Subcutaneous abdominal adipose tissue (tissue), 5 donors: ENCODE results near the gene NBPF15.
A peak's percentile ranks its signal among the peaks of the same experiment; 100 is the strongest.
"Not testable (repeated sequence)": the region's sequence is repeated elsewhere in the genome, so short reads cannot be mapped to it uniquely, and the experiment has no call there.

Experiments
- H3K27ac ChIP-seq: one replicate; pipeline ENCODE4 v1.7.0; 2013; ENCODE audit warnings: low read depth, mild to moderate bottlenecking, inconsistent platforms, low read length, moderate library complexity
- H3K27me3 ChIP-seq, 5 donors: one replicate each; pipeline ENCODE4 v1.7.0; 2013; ENCODE audit warnings: low read length in 5 of 5, inconsistent platforms in 1 of 5; ENCODE audit not compliant: control insufficient read depth in 5 of 5, insufficient read depth in 4 of 5
- H3K36me3 ChIP-seq, 5 donors: one replicate each; pipeline ENCODE4 v1.7.0; 2013; ENCODE audit warnings: low read length in 5 of 5; ENCODE audit not compliant: control insufficient read depth in 5 of 5, insufficient read depth in 5 of 5
- H3K4me1 ChIP-seq, 5 donors: one replicate each; pipeline ENCODE4 v1.7.0; 2013; ENCODE audit warnings: low read length in 5 of 5, mild to moderate bottlenecking in 3 of 5, moderate library complexity in 1 of 5; ENCODE audit not compliant: control insufficient read depth in 5 of 5, insufficient read depth in 5 of 5
- H3K4me3 ChIP-seq, 5 donors: one replicate each; pipeline ENCODE4 v1.7.0; 2013; ENCODE audit warnings: low read length in 5 of 5, low read depth in 1 of 5
- H3K9ac ChIP-seq, 5 donors: one replicate each; pipeline ENCODE4 v1.7.0; 2013; ENCODE audit warnings: low read length in 5 of 5, mild to moderate bottlenecking in 4 of 5, moderate library complexity in 3 of 5
- H3K9me3 ChIP-seq, 5 donors: one replicate each; pipeline ENCODE4 v1.7.0; 2013; ENCODE audit warnings: low read length in 5 of 5; ENCODE audit not compliant: control insufficient read depth in 5 of 5
- donor health status: healthy.
- donor health status: healthy.
- donor health status: healthy.
- donor health status: healthy.
- donor health status: healthy.

NBPF15 gene

GRCh38 chr1:144442402-144442801 lies 19.1 kb downstream of the NBPF15 start:
- not testable (repeated sequence) for H3K36me3 ChIP-seq, H3K9me3 ChIP-seq, H3K27ac ChIP-seq, H3K4me1 ChIP-seq, H3K27me3 ChIP-seq, H3K9ac ChIP-seq, H3K4me3 ChIP-seq

GRCh38 chr1:144439737-144440136 lies 21.7 kb downstream of the NBPF15 start:
- H3K9me3 ChIP-seq, H3K36me3 ChIP-seq, H3K4me3 ChIP-seq, H3K9ac ChIP-seq, H3K4me1 ChIP-seq, H3K27ac ChIP-seq, H3K27me3 ChIP-seq: not testable (repeated sequence)

GRCh38 chr1:144418891-144419694 lies 42.4 kb downstream of the NBPF15 start:
- peak overlapping the region in 4 of 5 donors; percentile 44 to 60 (median 50) for H3K4me3 ChIP-seq
- not testable (repeated sequence) for H3K9ac ChIP-seq, H3K9me3 ChIP-seq, H3K27me3 ChIP-seq, H3K4me1 ChIP-seq, H3K27ac ChIP-seq, H3K36me3 ChIP-seq

GRCh38 chr1:144413404-144414118 lies 47.9 kb downstream of the NBPF15 start:
- H3K4me1 ChIP-seq, H3K27ac ChIP-seq, H3K27me3 ChIP-seq, H3K36me3 ChIP-seq, H3K9me3 ChIP-seq: not testable (repeated sequence)
- H3K9ac ChIP-seq: peak overlapping the region in 1 of 5 donors; percentile 35
- peak overlapping the region in 2 of 5 donors; percentile 59 to 62 for H3K4me3 ChIP-seq

- Histone ChIP-seq H3K9ac (peak overlapping the region in 4 of 5 donors; percentile 30 to 68 (median 41)), H3K4me3 (peak overlapping the region; percentile 59 to 76 (median 62)), H3K27ac (peak overlapping the region; percentile 54)
- H3K9me3 ChIP-seq, H3K27me3 ChIP-seq, H3K4me1 ChIP-seq, H3K36me3 ChIP-seq: not testable (repeated sequence)
These were observed 48.7 kb downstream of the NBPF15 start for GRCh38 chr1:144412491-144413403.

- H3K9ac ChIP-seq, H3K36me3 ChIP-seq, H3K4me1 ChIP-seq, H3K9me3 ChIP-seq, H3K27ac ChIP-seq, H3K27me3 ChIP-seq: not testable (repeated sequence)
- peak overlapping the region in 4 of 5 donors; percentile 42 to 62 (median 47) for H3K4me3 ChIP-seq
These were observed 49.4 kb downstream of the NBPF15 start for GRCh38 chr1:144412068-144412471.

GRCh38 chr1:144402807-144403206 lies 58.7 kb downstream of the NBPF15 start:
- not testable (repeated sequence) for H3K9me3 ChIP-seq, H3K4me3 ChIP-seq, H3K4me1 ChIP-seq, H3K36me3 ChIP-seq, H3K27me3 ChIP-seq, H3K27ac ChIP-seq, H3K9ac ChIP-seq

GRCh38 chr1:144371651-144372050 lies 89.8 kb downstream of the NBPF15 start:
- not testable (repeated sequence) for H3K4me1 ChIP-seq, H3K9ac ChIP-seq, H3K4me3 ChIP-seq, H3K36me3 ChIP-seq, H3K27ac ChIP-seq, H3K27me3 ChIP-seq, H3K9me3 ChIP-seq
